Activated CD8-positive, alpha-beta T cell treated with anti-CD3 and anti-CD28 coated beads for 36 hours (primary cell): Measurements from ENCODE around the gene TRPM3. TPM values are rescaled to one million over a fixed set of nuclear protein-coding genes. Genes with fewer than 3 reads are reported as not detected.

Source experiments
- ATAC-seq: fragments of 200-7000 bp; cut with Tn5 transposase; one replicate; pipeline ENCODE4 v1.10.0; 2021; ENCODE audit warnings: mild to moderate bottlenecking, moderate library complexity
- CTCF ChIA-PET: fragments of 350-600 bp; sonication (Branson Sonifier 250); formaldehyde crosslinking; loops from one replicate; lab custom pipeline; 2021; ENCODE audit warnings: antibody characterized with exemption; lab: Charles Lee
- POLR2A ChIA-PET: fragments of 350-600 bp; sonication (Branson Sonifier 250); formaldehyde crosslinking; loops from one replicate; lab custom pipeline; 2021; ENCODE audit warnings: antibody characterized with exemption; lab: Charles Lee
- DNase-seq: peaks from one replicate; pipeline ENCODE4 v3.0.0-alpha.2; 2020
- H3K27ac Mint-ChIP-seq: one replicate; pipeline ENCODE4 v1.8.0; 2021; ENCODE audit warnings: mild to moderate bottlenecking, mixed read lengths
- H3K27me3 Mint-ChIP-seq: one replicate; pipeline ENCODE4 v1.8.0; 2021; ENCODE audit warnings: mixed read lengths
- H3K36me3 Mint-ChIP-seq: one replicate; pipeline ENCODE4 v1.8.0; 2021; ENCODE audit warnings: low read depth, mixed read lengths
- H3K4me1 Mint-ChIP-seq: one replicate; pipeline ENCODE4 v1.8.0; 2021; ENCODE audit warnings: low read depth, mixed read lengths
- H3K4me3 Mint-ChIP-seq: one replicate; pipeline ENCODE4 v1.8.0; 2021; ENCODE audit warnings: mild to moderate bottlenecking, moderate library complexity, mixed read lengths
- H3K9me3 Mint-ChIP-seq: one replicate; pipeline ENCODE4 v1.8.0; 2021; ENCODE audit warnings: mixed read lengths
- CTCF ChIP-seq: fragments of 200-600 bp; IDR thresholded peaks from one replicate; pipeline ENCODE4 v1.8.0; 2022; ENCODE audit warnings: antibody characterized with exemption, mild to moderate bottlenecking
- intact Hi-C: fragments of 100-400 bp; cut with micrococcal nuclease; formaldehyde crosslinking; loops from one replicate; pipeline ENCODE4 v1.10.0; 2022
- total RNA-seq, 2 experiments: library from RNA; stranded (reverse); gene quantifications; one replicate each; pipeline ENCODE4 v1.2.3, GENCODE V29; 2021

Gene TRPM3
- total RNA-seq, 2 experiments from 2014 or later = not detected

DNA sequence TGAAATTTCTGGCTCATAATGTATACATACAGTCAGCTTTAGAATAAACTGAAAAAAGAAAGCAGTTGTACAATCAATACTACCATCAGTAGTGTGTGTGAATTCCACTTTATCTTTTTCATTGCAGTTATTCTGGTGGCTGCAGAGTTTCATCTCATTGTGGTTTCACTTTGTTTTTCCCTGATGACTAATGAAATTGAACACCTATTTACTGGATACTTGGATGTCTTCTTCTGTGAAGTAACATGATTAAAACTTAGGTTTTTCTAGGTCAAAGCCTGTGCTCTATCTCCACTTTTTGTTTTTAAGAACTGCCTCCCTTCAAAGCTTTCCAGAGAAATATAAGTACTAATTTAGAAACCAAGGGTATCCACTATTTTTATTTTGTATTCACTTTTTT, 174.3 kb downstream of the TRPM3 start:
- ChIA-PET CTCF (interaction anchor here (0.8 kb wide), 1 partner anchor 23 kb away, joined by 3 read pairs; no protein-coding TSS in a partner anchor), POLR2A (no interaction called here)
- intact Hi-C loops = no loop called here
- ATAC-seq (no peak), DNase-seq (no peak)
- Mint-ChIP-seq H3K4me1 (no peaks in the 10 kb centered on the region), H3K36me3 (no peaks in the 10 kb centered on the region), H3K4me3 (no peak overlapping the region), H3K27me3 (no peaks in the 10 kb centered on the region), H3K27ac (no peak overlapping the region), H3K9me3 (no peaks in the 10 kb centered on the region)
- TF ChIP-seq CTCF = no peak

DNA sequence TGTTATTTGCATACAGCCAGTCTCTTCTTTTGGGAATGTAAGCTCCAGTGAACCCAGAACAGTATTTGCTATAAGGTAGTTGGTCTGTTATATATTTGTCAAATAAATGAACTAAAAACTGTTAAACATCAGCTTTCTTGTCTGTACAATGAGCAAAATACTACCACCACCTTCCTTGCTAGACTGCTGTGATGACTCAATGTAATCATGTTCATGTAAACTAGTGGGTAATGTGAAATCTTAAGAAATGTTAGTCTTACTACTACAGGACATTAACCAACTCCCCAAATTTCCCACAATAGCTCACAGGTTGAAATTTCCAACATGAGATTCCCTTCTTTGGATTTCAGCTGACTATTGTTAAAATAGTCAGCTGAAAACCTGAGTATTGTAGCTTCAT, 176.1 kb downstream of the TRPM3 start:
- intact Hi-C loops = no loop called here

DNA sequence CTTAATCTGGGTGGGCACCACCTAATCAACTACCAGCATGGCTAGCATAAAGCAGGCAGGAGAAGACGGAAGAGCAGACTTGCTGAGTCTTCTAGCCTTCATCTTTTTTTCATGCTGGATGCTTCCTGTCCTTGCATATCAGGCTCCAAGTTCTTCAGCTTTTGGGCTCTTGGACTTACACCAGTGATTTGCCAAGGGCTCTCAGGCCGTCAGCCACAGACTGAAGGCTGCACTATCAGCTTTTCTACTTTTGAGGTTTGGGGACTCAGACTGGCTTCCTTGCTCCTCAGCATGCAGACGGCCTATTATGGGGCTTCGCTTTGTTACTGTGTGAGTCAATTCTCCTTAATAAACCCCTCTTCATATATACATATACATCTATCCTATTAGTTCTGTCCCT, 180.2 kb downstream of the TRPM3 start:
- Mint-ChIP-seq H3K4me3 (no peak overlapping the region), H3K27ac (no peak overlapping the region), H3K36me3 (no peaks in the 10 kb centered on the region), H3K9me3 (no peaks in the 10 kb centered on the region), H3K4me1 (no peaks in the 10 kb centered on the region), H3K27me3 (no peaks in the 10 kb centered on the region)
- DNase-seq (no peak), ATAC-seq (no peak)
- no peak for TF ChIP-seq CTCF
- POLR2A ChIA-PET = no interaction called here
- CTCF ChIA-PET = no interaction called here
- intact Hi-C loops = no loop called here

More for the DNA sequence above, 176.1 kb downstream of the TRPM3 start:
- Mint-ChIP-seq H3K27me3 (no peaks in the 10 kb centered on the region), H3K4me1 (no peaks in the 10 kb centered on the region), H3K27ac (no peak overlapping the region), H3K4me3 (no peak overlapping the region), H3K36me3 (no peaks in the 10 kb centered on the region), H3K9me3 (no peaks in the 10 kb centered on the region)
- no peak for DNase-seq
- no peak for ATAC-seq
- TF ChIP-seq CTCF = no peak
- CTCF ChIA-PET = no interaction called here
- POLR2A ChIA-PET = no interaction called here

GRCh38 chr9:70940605-70941004, 180.8 kb downstream of the TRPM3 start:
- Mint-ChIP-seq H3K27ac (no peak overlapping the region), H3K36me3 (no peaks in the 10 kb centered on the region), H3K4me3 (no peak overlapping the region), H3K27me3 (no peaks in the 10 kb centered on the region), H3K9me3 (no peaks in the 10 kb centered on the region), H3K4me1 (no peaks in the 10 kb centered on the region)
- POLR2A ChIA-PET = no interaction called here
- no peak for TF ChIP-seq CTCF
- intact Hi-C loops = no loop called here
- CTCF ChIA-PET = no interaction called here
- DNase-seq (no peak), ATAC-seq (no peak)

- no peak for ATAC-seq
- no peaks in the 10 kb centered on the region for H3K9me3 Mint-ChIP-seq
- no peaks in the 10 kb centered on the region for H3K27me3 Mint-ChIP-seq
- ChIA-PET CTCF (no interaction called here), POLR2A (no interaction called here)
- intact Hi-C loops = no loop called here
- DNase-seq = no peak
- no peak overlapping the region for H3K27ac Mint-ChIP-seq
- H3K4me1 Mint-ChIP-seq = no peaks in the 10 kb centered on the region
- TF ChIP-seq CTCF = no peak
- H3K4me3 Mint-ChIP-seq = no peak overlapping the region
- H3K36me3 Mint-ChIP-seq = no peaks in the 10 kb centered on the region
Measured at GRCh38 chr9:70936536-70936935, 184.9 kb downstream of the TRPM3 start.
